OCI-LY3 (cell line): ENCODE results near the gene ATP2C2.

ENCODE experiments used
- H2AFZ ChIP-seq: fragments of 200-600, 300-600 bp; shearing (Covaris generic); 2 replicates; pipeline ENCODE4 v1.6.0; 2014; ENCODE audit warnings: antibody characterized with exemption, low read depth, low read length
- H3K27ac ChIP-seq: fragments of 200-600, 300-600 bp; sonication (generic); 2 replicates; pipeline ENCODE4 v1.5.1; 2014; ENCODE audit warnings: mild to moderate bottlenecking, low read length, moderate library complexity, mixed read lengths
- H3K27me3 ChIP-seq: fragments of 200-600, 300-600 bp; sonication (generic); 2 replicates; pipeline ENCODE4 v1.6.1; 2014; ENCODE audit warnings: low read depth, low read length, mixed read lengths
- H3K36me3 ChIP-seq: fragments of 200-600, 300-600 bp; sonication (generic); replicated peaks from 2 replicates; pipeline ENCODE3; 2014; ENCODE audit warnings: low read depth, low read length, mixed read lengths
- H3K4me1 ChIP-seq: fragments of 300-600, 200-600 bp; sonication (generic); 2 replicates; pipeline ENCODE4 v1.6.1; 2014; ENCODE audit warnings: low read length, mixed read lengths
- H3K4me2 ChIP-seq: fragments of 200-600, 300-600 bp; sonication (generic); 2 replicates; pipeline ENCODE4 v1.6.1; 2014; ENCODE audit warnings: low read length, mixed read lengths
- H3K4me3 ChIP-seq: fragments of 300-600, 200-600 bp; sonication (generic); 2 replicates; pipeline ENCODE4 v1.5.1; 2014; ENCODE audit warnings: antibody characterized with exemption, mild to moderate bottlenecking, low read length, moderate library complexity
- H3K79me2 ChIP-seq: fragments of 300-600, 200-600 bp; shearing (Covaris generic); 2 replicates; pipeline ENCODE4 v1.6.1; 2014; ENCODE audit warnings: mild to moderate bottlenecking, low read length, mixed read lengths
- H3K9ac ChIP-seq: fragments of 300-600, 200-600 bp; shearing (Covaris generic); 2 replicates; pipeline ENCODE4 v1.6.0; 2014; ENCODE audit warnings: mild to moderate bottlenecking, low read length, moderate library complexity
- H3K9me3 ChIP-seq: fragments of 200-600, 300-600 bp; shearing (Covaris generic); 2 replicates; pipeline ENCODE4 v1.6.1; 2014; ENCODE audit warnings: low read length, mixed read lengths; ENCODE audit not compliant: insufficient read depth
- H4K20me1 ChIP-seq: fragments of 200-600, 300-600 bp; sonication (generic); 2 replicates; pipeline ENCODE4 v1.6.1; 2016; ENCODE audit warnings: low read length, mixed read lengths; ENCODE audit not compliant: insufficient read depth
- EZH2phosphoT487 ChIP-seq: fragments of 200-600 bp; shearing (Covaris generic); IDR thresholded peaks from 2 replicates; pipeline ENCODE4 v1.6.1; 2018; ENCODE audit warnings: antibody characterized with exemption, mixed run types, low read depth
- TF ChIP-seq, protein P1 (sequence below): fragments of 200-600, 300-600 bp; sonication (generic); IDR thresholded peaks from 2 replicates; pipeline ENCODE4 v1.5.1; 2014; ENCODE audit warnings: antibody characterized with exemption, low read length, low read depth

ATP2C2 gene

GRCh38 chr16:84459533-84459894, 91.2 kb downstream of the ATP2C2 start:
- H4K20me1 ChIP-seq: no peaks in the 10 kb centered on the region
- no peak overlapping the region for H3K4me2 ChIP-seq
- H3K9ac ChIP-seq: no peak overlapping the region
- peaks cover 2% of the 10 kb centered on the region for H3K4me1 ChIP-seq
- no peaks in the 10 kb centered on the region for H3K27me3 ChIP-seq
- H3K9me3 ChIP-seq: no peaks in the 10 kb centered on the region
- no peak overlapping the region for H2AFZ ChIP-seq
- no peak overlapping the region for H3K27ac ChIP-seq
- H3K79me2 ChIP-seq: no peaks in the 10 kb centered on the region
- H3K4me3 ChIP-seq: no peak overlapping the region
- H3K36me3 ChIP-seq: no peaks in the 10 kb centered on the region
- no peak for TF ChIP-seq EZH2phosphoT487
- TF ChIP-seq, protein P1, sequence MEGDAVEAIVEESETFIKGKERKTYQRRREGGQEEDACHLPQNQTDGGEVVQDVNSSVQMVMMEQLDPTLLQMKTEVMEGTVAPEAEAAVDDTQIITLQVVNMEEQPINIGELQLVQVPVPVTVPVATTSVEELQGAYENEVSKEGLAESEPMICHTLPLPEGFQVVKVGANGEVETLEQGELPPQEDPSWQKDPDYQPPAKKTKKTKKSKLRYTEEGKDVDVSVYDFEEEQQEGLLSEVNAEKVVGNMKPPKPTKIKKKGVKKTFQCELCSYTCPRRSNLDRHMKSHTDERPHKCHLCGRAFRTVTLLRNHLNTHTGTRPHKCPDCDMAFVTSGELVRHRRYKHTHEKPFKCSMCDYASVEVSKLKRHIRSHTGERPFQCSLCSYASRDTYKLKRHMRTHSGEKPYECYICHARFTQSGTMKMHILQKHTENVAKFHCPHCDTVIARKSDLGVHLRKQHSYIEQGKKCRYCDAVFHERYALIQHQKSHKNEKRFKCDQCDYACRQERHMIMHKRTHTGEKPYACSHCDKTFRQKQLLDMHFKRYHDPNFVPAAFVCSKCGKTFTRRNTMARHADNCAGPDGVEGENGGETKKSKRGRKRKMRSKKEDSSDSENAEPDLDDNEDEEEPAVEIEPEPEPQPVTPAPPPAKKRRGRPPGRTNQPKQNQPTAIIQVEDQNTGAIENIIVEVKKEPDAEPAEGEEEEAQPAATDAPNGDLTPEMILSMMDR: no peak

DNA sequence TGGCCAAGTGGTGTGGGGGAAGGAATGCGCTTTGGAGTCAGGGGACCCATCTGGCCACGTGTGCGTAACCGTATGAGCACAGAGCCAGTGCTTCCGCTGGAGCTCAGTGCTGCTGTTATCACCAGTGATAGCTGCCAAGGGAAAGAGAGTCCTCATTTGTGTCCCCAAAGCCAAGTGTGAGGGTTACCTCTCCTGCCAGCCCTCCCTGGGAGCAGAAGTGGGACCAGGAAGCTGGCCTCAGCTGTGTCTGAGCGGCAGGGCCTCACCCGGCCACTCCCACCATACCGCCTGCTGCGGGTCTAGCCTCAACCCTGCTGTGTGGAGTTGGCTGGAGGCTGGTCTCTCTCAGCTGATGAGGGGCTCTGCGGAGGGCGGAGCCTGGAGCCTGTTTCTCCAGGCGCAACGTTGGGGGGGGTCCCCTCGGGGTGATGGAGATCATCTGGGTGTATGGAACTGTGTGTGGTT, 91.6 kb downstream of the ATP2C2 start:
- TF ChIP-seq EZH2phosphoT487: no peak
- TF ChIP-seq, protein P1: no peak
- no peak overlapping the region for H3K4me2 ChIP-seq

GRCh38 chr16:84460406-84461028, 92.2 kb downstream of the ATP2C2 start:
- Histone ChIP-seq H3K79me2 (no peaks in the 10 kb centered on the region), H3K36me3 (no peaks in the 10 kb centered on the region), H2AFZ (no peak overlapping the region), H3K4me2 (no peak overlapping the region), H3K9me3 (no peaks in the 10 kb centered on the region), H3K4me3 (no peak overlapping the region), H4K20me1 (no peaks in the 10 kb centered on the region), H3K9ac (no peak overlapping the region), H3K27me3 (no peaks in the 10 kb centered on the region), H3K27ac (no peak overlapping the region), H3K4me1 (peaks cover 8% of the 10 kb centered on the region)
- TF ChIP-seq EZH2phosphoT487: no peak
- TF ChIP-seq, protein P1: no peak

More for the DNA sequence above, 91.6 kb downstream of the ATP2C2 start:
- no peaks in the 10 kb centered on the region for H4K20me1 ChIP-seq
- H3K4me1 ChIP-seq: peaks cover 6% of the 10 kb centered on the region
- H3K9me3 ChIP-seq: no peaks in the 10 kb centered on the region
- no peak overlapping the region for H3K4me3 ChIP-seq
- H3K36me3 ChIP-seq: no peaks in the 10 kb centered on the region
- H3K9ac ChIP-seq: no peak overlapping the region
- H3K27me3 ChIP-seq: no peaks in the 10 kb centered on the region
- H3K79me2 ChIP-seq: no peaks in the 10 kb centered on the region
- no peak overlapping the region for H2AFZ ChIP-seq
- no peak overlapping the region for H3K27ac ChIP-seq

DNA sequence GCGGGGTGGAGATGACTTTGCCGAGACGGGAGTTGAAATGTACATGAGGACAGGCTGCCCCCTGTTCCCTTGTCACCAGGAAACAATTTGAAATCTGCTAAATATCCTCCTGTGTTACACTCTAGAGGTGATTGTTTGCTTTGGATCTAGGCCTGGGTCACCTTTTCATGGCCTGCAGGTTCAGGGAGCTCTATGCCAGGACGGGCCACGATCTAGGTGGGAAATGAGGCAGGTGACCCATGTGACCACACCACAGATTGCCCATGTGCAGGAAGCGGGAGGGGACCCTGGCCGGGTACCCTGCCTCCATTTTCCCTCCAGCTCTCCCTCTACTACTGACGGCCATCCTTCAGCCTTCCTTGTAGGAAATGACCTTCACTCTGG, 92.7 kb downstream of the ATP2C2 start:
- H2AFZ ChIP-seq: no peak overlapping the region
- H3K27me3 ChIP-seq: no peaks in the 10 kb centered on the region
- H3K4me2 ChIP-seq: no peak overlapping the region
- H4K20me1 ChIP-seq: no peaks in the 10 kb centered on the region
- H3K27ac ChIP-seq: no peak overlapping the region
- no peak overlapping the region for H3K4me3 ChIP-seq
- H3K79me2 ChIP-seq: no peaks in the 10 kb centered on the region
- TF ChIP-seq, protein P1: no peak
- no peak for TF ChIP-seq EZH2phosphoT487
- no peaks in the 10 kb centered on the region for H3K9me3 ChIP-seq
- no peaks in the 10 kb centered on the region for H3K36me3 ChIP-seq
- peaks cover 8% of the 10 kb centered on the region for H3K4me1 ChIP-seq
- H3K9ac ChIP-seq: no peak overlapping the region
